HEK293 (cell line): ENCODE measurements around the gene UROC1.

Source experiments
- ZNF155 ChIP-seq: fragments of 450-650 bp; formaldehyde crosslinking; IDR thresholded peaks from 2 replicates; pipeline ENCODE4 v1.5.1; 2016; ENCODE audit warnings: missing biosample characterization, missing genetic modification characterization
- ZNF311 ChIP-seq: fragments of 450-650 bp; formaldehyde crosslinking; IDR thresholded peaks from 2 replicates; pipeline ENCODE4 v1.5.1; 2017; ENCODE audit warnings: missing biosample characterization, missing genetic modification characterization, borderline replicate concordance
- ZNF354C ChIP-seq: fragments of 450-650 bp; formaldehyde crosslinking; IDR thresholded peaks from 2 replicates; pipeline ENCODE4 v1.5.1; 2016; ENCODE audit warnings: missing biosample characterization, missing genetic modification characterization, low read depth, borderline replicate concordance
- ZNF664 ChIP-seq: fragments of 450-650 bp; formaldehyde crosslinking; IDR thresholded peaks from 2 replicates; pipeline ENCODE4 v1.5.1; 2016; ENCODE audit warnings: missing biosample characterization, missing genetic modification characterization
- ZNF830 ChIP-seq: fragments of 450-650 bp; IDR thresholded peaks from 2 replicates; pipeline ENCODE4 v1.5.0; 2018; ENCODE audit warnings: missing biosample characterization, missing genetic modification characterization, low read depth, mild to moderate bottlenecking, moderate library complexity
- TF ChIP-seq, protein P1 (sequence below): fragments of 450-650 bp; formaldehyde crosslinking; IDR thresholded peaks from 2 replicates; pipeline ENCODE4 v1.5.1; 2016; ENCODE audit warnings: missing biosample characterization, missing genetic modification characterization
- TF ChIP-seq, protein P2 (sequence below): fragments of 450-650 bp; formaldehyde crosslinking; IDR thresholded peaks from 2 replicates; pipeline ENCODE4 v1.5.1; 2016; ENCODE audit warnings: missing biosample characterization, missing genetic modification characterization

DNA sequence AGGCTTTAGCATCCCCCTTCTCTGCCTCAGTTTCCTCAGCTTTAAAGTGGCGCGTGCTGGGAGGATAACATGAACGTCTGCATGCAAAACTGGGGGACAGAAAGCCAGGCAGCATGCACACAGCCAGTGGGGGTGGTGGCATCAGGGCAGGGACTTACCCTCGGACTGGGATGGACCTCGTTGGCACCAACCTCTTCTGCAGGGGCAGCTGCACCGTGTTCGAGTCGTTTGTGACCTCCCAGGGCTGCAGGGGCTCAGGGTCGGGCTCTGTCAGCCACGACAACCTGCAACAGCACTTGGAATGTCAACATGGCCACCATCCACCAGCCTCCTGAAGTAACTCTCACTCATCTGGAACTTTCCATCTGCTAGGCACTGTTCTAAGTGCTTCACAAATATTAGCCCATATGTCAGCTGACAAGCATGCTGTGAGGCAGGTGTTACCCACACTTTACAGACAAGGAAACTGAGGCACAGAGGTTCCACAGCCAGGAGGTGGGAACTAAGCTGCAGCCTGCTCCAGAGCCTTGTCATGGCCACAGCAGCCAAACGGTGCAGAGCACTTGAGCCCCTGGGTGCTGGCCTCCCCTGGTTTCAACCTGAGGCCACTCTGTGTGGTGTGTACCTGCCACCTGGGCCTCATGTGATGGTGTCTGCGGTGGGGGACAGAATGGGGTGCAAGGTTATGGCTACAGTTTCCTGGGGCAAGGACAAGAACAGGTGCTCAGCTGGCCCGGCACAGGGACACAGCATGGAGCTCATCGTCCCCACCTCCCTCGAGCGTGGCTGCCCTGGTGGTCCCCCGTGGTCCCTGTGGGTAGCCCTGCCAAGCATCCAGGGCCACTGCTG, 34.5 kb upstream of the UROC1 start:
- TF ChIP-seq ZNF830 (tag by site-specific recombination) (no peak), ZNF664 (tag by site-specific recombination) (no peak), ZNF354C (tag by site-specific recombination) (no peak), ZNF155 (tag by site-specific recombination) (no peak), ZNF311 (tag by site-specific recombination) (no peak)
- TF ChIP-seq, protein P1, sequence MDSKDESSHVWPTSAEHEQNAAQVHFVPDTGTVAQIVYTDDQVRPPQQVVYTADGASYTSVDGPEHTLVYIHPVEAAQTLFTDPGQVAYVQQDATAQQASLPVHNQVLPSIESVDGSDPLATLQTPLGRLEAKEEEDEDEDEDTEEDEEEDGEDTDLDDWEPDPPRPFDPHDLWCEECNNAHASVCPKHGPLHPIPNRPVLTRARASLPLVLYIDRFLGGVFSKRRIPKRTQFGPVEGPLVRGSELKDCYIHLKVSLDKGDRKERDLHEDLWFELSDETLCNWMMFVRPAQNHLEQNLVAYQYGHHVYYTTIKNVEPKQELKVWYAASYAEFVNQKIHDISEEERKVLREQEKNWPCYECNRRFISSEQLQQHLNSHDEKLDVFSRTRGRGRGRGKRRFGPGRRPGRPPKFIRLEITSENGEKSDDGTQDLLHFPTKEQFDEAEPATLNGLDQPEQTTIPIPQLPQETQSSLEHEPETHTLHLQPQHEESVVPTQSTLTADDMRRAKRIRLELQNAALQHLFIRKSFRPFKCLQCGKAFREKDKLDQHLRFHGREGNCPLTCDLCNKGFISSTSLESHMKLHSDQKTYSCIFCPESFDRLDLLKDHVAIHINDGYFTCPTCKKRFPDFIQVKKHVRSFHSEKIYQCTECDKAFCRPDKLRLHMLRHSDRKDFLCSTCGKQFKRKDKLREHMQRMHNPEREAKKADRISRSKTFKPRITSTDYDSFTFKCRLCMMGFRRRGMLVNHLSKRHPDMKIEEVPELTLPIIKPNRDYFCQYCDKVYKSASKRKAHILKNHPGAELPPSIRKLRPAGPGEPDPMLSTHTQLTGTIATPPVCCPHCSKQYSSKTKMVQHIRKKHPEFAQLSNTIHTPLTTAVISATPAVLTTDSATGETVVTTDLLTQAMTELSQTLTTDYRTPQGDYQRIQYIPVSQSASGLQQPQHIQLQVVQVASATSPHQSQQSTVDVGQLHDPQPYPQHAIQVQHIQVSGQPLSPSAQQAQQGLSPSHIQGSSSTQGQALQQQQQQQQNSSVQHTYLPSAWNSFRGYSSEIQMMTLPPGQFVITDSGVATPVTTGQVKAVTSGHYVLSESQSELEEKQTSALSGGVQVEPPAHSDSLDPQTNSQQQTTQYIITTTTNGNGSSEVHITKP, result no peak
- TF ChIP-seq, protein P2, sequence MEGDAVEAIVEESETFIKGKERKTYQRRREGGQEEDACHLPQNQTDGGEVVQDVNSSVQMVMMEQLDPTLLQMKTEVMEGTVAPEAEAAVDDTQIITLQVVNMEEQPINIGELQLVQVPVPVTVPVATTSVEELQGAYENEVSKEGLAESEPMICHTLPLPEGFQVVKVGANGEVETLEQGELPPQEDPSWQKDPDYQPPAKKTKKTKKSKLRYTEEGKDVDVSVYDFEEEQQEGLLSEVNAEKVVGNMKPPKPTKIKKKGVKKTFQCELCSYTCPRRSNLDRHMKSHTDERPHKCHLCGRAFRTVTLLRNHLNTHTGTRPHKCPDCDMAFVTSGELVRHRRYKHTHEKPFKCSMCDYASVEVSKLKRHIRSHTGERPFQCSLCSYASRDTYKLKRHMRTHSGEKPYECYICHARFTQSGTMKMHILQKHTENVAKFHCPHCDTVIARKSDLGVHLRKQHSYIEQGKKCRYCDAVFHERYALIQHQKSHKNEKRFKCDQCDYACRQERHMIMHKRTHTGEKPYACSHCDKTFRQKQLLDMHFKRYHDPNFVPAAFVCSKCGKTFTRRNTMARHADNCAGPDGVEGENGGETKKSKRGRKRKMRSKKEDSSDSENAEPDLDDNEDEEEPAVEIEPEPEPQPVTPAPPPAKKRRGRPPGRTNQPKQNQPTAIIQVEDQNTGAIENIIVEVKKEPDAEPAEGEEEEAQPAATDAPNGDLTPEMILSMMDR (tag by site-specific recombination), result no peak
